GM21367 (cell line): ENCODE measurements around the gene RBMS3.
"Not testable (repeated sequence)": the region's sequence is repeated elsewhere in the genome, so short reads cannot be mapped to it uniquely, and the experiment has no call there.

Source experiments
- ATAC-seq: cut with Tn5 transposase; IDR thresholded peaks from one replicate; pipeline ENCODE4 v1.9.1; 2021; ENCODE audit not compliant: unreplicated experiment

RBMS3 gene

DNA sequence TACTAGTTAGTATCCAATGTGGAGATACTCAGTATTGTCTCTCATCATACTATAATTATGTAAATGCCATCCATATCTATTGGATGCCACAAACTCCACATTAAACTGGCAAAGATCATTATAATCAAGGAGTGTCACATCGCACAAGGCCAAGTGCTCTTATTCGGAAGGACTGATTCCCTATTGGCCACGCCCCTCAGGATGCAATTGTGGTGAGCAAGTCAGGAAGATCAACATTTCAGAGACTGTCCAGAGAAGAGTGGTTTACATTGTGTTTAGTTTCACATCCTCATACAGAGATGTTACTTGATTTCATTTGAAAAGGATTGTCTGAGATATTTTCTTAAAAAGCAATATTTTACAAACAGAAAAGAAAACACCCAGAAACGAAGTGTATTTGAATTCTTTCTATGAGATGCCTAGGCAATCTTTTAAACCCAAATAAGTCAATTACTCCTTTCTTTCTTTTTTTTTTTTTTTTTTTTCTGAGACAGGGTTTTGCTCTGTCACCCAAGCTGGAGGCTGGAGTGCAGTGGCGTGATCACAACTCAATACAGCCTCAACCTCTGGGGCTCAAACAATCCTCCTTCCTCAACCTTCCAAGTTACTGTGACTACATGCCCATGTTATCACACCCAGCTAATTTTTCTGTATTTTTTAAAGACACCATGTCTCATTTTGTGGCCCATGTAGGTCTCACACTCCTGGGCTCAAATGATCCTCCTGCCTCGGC, 369.1 kb downstream of the RBMS3 start:
- peak; percentile 96 for ATAC-seq

DNA sequence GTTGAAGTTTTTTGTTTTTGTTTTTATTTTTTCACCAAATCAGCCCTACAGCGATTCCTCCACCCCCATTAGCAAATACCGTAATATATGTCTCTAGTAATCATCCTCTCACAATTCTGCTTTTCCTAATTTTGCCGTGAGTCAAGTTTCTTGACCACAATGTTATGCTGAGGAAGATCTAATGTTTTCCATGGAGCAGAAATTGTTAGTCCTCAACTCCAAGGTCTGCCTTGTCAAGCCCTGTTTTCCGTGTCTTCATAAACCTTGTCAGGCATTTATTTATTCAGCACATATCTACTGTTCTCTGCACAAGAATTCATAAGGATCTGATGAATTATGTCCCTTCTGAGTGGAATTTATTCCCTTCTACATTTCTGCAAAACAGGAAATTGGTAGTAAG, 372.8 kb downstream of the RBMS3 start:
- ATAC-seq: no peak

DNA sequence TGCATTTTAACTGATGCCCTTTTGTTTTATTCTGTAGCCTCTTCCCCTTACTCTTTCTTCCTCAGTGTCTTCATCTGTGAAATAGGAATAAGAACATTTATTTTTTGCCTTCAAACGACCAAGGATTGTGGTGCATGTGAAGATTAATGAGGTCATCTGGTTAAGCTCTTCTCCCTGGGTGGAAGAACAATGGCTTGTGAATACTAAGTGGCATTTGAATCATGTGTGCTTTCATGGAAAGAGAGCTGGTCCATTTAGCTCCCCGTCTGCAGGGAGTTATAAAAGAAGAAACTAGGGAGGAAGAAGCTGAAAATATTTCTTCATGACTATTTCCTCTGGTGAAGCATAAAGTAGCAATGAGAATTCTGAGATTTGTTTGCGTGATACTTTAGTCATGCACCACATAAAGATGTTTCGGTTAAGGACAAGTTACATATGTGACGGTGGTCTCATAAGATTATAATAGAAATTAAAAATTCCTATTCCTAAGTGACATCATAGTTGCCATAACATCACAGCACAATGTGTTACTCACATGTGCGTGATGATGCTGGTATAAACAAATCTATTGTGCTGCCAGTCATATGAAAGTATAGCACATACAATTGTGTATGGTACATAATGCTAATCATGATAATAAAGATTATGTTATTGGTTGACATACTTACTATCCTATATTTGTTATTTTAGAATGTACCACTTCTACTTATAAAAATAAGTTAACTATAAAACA, 374.3 kb downstream of the RBMS3 start:
- ATAC-seq: no peak

DNA sequence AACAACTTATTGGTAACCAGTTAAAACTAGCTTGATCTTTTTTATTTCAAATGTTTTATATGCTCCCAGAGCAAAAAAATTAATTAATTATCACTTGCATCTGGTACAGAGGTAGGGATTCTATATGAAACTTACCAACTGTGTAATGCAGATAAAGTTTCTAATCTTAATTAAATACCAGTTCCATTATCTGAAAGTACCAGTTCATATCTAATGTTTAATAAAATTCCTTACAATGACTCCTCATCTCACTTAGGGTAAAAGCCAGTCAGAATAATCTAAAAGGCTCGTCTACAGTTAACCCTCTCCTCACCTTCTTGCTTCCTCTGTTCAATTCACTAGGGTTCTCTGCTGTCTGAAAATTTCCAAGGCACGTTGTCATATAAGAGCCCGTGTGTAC, 384.8 kb downstream of the RBMS3 start:
- ATAC-seq: no peak

DNA sequence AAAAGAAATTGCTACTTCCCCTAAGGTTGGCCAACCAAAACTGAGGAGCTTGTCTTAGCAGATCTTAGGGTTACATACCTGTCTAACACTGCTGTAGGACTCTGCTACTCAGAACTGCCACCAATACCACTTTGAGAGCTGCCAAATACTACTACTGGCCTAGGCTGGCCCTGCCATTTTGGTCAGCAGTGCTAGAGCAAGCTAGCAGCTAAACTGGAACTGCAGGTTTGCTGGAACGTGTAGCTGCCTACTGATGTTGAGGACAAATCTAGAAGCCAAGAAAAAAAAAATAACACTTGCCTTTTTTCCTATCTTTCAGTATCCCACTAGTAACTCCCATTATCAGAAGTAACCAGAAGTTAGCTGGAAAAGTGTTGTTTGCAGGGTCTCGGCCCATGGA, 387.4 kb downstream of the RBMS3 start:
- no peak for ATAC-seq

DNA sequence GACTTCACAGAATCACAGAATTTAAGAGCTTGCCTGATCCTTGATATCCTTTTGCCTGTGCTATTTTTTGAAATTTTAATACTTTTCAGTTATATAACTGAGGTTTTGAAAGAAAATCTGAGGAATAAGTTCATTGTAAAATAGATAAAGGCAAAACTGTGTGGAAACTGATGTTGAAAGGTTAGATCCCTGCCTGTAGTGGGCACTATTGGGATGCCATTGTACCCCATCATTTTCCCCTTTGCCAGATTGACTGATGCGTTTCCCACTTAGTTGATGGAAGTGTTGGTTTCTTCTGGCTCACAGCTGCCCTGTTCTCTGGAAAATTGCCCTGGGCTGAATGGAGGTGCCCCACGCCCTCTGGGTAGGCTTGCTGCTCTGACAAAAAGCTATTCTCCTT, 387.9 kb downstream of the RBMS3 start:
- no peak for ATAC-seq

DNA sequence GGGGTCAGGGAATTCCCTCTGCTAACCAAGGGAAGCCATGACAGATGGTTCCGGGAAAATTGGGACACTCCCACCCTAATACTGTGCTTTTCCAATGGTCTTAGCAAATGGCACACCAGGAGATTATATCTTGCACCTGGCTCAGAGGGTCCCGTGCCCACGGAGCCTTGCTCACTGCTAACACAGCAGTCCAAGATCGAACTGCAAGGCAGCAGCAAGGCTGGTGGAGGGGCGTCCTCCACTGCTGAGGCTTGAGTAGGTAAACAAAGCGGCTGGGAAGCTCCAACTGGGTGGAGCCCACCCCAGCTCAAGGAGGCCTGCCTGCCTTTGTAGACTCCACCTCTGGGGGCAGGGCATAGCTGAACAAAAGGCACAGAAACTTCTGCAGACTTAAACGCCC, 389.6 kb downstream of the RBMS3 start:
- not testable (repeated sequence) for ATAC-seq

DNA sequence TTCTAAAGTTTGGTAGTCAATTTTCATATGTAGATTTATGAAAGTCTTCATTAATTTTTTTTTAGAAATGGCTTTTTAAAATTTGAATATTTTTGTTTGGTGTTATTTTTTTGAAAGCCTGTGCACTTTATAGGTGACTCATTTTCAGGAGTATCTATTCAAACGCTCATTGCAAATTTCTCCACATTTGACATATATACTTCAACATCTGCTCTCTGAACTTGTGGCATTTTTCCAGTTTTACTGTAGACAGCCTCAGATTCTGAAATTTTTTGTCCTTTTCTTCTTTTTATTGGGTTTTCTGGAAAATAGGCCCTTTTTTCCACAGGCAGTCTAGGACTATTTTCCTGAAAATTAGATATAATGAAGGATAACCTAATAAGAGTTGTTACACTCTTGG, 396.6 kb downstream of the RBMS3 start:
- ATAC-seq: no peak

DNA sequence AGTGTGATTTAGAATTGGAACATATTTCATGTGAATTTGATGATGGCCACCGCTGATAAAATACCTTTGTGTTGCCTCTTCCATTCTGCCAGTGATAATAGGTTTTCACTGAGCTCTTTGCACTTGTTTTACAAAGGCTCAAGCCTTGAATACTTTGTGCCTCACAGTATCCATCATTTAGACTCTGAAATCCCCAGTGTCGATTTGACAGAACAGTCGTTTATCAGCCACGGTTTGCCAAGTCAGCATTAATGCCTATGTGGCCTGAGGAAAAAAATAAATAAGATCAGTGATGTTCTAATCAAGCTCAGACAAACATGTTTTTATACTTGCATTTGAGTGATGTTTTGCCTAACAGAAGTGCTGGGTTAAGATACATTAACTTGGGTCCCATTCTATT, 399.1 kb downstream of the RBMS3 start:
- ATAC-seq: no peak

DNA sequence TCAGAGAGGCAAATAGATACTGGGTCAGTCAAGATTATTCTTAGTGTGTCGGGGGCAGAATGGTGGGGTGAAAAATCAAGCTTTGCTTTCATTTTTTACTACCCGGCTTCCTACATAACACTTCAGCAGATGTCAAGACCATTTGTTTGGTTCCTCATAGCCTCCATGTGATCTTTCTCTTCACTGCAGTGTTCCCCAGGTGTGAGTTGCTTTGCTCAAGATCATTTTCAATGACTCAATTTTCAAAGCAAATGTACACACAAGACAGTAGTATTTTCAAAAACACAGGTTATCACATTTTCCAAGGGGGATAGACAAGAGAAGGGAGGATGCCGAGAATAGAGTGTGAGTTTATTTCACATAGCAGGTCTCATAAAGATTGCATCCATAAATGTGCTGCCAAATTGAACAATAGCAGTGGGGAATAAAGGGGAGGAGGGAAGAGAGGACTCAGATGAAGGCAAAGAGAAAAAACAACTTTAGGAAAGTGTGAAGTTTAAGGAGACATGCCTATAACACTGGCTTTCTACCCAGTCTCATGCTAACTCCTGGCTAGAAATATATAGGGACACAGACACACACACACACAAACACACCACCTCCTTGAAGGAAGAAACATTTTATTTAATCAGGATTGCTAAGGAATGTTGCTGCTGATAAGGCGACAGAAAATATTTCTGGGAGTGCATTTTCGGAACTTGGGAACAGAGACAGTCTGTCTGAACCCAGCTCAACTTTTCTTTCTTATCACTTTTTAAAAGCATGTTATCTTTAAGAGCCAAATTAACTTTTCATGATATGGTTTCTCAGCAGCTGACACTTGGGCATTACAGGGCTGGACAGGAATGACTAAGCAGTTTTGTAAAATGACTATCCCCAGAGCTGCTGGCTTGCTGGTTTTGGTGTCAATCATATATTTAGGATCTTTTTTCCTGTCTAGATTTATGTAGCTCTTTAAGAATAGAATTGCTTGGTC, 402.4 kb downstream of the RBMS3 start:
- peak; percentile 36 for ATAC-seq

DNA sequence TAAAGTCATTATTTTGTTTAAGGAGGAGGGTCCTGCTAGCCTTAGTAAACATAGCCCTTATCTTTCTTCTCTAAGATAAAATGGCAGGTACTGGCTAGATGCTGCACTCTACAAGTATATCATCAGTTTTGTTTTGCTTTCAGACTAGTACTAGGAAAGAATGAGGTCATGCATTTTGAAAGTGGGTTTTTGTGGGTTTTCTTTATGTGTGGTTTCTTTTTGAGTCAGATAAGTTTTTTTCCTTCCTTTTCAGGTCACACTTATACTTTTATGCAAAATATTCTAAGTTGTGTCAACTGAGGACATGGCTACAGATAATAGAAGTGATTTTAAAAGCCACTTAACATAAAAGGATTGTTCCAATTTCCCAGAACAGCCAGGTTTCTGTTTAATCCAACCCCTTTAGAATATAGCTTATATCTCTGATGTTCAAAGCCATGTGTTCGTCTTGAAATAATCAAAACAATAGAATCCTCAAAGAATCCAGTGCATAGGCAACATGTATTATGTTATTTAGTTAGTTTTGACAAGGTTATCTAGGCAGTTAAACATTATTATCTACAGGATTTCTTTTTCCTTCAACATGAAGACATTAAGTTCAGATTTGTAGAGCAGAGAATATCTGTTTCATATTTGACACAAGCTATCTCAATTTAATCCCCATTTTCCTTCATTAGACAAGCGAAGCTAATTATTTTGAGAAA, 406.2 kb downstream of the RBMS3 start:
- peak; percentile 97 for ATAC-seq

DNA sequence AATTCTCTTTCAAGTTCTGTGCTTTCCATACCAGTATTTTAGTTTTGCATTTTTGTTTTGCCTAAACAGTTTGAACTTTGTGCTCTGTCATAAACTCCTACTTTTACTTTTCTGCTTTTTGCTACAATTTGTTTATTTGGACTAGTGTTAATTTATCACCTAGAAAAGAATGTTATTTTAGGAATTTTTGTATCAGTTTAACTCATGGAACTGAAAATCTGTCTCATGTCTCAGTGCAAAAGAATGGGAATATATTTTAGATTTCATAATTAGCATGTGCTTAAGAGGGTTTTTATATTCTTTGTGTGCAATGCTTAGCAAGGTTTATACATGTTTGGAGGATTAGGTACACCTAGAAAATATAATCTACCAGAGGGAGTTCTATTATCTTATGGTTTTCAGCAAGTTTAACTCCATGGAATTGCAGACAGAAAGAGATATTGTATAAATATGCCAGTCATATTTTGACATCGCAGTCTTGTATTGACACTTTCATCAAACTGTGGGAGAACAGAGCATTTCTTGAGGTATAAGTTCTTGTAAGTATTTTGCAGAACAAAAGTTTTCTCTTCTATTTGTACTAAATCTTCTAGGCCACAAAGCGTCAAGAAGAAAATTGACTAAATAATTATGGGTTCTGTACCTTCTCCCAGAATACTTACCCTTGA, 409.9 kb downstream of the RBMS3 start:
- no peak for ATAC-seq

DNA sequence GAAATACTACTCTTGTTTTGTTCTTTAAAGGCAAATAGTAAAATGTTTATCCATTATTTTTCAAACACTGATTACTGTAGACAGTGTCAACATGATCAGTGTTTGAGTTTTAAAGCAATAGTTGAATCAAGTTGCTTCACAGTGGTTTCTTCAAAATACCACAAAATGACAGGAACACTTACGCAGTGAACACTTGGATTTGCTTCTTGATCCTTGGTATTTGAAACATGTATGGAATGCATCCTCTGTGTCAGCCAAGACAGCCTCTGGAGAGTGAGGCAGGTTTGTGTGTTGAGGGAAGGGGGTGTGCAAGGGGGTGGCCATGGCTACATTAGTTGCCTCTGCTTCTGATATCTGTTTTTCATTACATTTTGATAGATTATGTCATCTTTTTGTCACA, 413.0 kb downstream of the RBMS3 start:
- no peak for ATAC-seq

DNA sequence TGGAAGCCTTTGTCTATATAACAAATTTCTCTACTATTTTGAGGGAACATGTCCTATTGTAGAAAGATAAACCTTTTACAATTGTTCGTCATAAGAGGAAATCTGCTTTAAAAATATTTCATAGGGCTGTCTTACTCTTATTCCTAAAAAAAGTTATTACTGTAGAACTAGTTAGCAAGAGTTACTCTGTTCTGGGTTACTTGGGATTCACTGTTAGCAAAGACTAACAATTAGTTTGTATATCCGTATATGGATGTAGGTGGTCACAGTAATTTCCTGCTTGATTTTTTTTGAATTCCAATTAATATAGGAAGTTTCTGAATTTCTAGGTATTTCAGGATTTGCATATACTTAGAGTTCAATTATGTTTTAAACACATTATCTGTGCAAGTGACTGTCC, 413.5 kb downstream of the RBMS3 start:
- ATAC-seq: no peak

DNA sequence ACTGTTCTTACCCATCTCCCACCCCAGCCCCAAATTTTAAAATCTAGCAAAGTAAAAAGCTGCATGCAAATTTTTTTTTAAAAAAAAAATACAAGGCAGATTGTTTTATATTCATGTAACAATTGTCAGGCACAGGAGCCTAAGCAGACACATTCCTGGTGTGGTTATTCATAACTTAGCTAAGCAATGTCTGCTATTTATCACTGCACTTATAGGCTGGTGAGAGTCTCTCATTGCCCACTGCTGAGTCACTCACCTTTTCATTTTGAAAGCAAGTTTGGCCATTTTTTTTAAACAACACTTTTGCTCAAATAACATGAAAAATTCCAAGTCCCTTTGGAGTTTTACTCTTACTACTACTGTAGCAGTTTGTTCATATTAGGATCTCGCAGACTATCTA, 413.9 kb downstream of the RBMS3 start:
- ATAC-seq: no peak

DNA sequence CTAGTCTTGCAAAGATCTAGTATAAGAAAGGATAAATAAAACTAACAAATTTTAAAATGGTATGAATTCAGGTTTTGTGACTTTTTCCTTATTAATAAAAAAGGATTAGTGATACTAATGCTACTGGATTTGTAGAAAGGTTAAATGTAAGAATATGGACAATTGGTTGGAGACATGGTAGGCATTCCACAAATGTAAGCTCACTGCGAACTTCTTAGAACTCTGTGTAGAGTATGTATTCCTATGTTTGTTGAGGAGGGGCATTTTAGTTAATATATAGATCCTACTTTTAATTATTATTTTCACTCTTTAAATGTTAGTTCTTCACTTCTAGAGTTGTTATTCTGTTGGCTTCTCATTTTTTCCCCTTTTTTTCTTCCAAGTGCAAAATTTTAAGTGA, 414.3 kb downstream of the RBMS3 start:
- ATAC-seq: no peak

DNA sequence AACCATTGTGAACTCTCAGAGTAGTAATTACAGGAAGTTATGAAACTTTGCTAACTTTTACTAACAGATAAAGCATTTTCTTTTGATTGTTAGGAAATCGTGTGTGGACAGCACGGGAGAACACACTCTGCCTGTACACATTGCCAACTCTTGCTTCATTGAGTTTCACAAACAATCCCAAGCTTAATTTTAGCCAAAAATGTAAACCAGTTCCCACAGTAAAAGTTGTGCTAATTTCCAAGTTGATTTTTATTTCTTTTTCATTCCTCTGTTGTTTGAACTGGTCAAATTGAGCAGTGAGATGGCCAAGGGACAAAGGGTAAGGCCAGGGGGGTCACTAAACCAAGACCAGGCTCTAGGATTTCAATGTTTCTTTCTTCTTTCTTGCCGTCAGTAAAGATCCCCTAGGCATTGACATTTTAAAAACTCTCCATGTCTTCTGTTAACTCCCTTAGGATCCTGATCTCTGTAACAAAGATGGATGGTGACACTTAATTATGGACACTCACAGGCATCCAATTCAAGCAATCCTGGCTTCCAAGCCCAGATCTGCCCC, 414.9 kb downstream of the RBMS3 start:
- ATAC-seq: no peak

DNA sequence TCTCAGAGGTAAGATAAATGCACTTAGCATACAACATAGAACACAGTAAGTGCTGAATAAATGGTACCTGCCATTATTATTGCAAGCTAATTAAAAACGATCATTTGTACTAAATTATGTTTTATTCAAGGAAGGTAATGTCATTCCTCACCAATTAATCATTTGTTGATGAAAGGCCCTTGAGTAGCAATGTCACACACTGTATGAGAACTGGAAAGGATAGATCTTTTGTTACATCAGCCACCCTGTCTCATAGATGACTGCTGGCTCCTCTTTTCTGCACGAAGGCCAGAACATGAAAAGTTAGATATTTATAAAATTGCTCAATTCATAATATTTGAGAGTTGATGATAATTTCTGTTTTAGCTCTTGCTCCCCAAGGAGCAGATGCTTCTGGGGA, 415.4 kb downstream of the RBMS3 start:
- ATAC-seq: no peak

DNA sequence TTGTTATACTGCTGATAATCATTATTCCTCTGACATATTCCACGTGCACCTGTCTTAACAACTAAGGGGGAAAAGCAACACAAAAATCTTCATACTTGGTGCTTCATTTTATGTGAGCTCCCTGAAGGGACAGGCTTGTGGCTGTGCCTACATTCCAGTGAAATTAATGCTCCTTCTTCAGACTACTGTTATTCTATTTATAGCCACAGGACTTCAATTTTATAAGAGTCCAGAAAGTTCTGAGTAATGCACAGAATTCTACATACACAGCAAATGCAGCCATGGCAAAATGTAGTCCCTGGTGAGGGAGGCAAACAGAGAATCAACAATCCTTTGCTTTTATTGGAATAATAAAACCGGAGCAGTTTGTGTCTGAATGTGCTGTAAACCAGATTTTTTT, 417.1 kb downstream of the RBMS3 start:
- no peak for ATAC-seq

DNA sequence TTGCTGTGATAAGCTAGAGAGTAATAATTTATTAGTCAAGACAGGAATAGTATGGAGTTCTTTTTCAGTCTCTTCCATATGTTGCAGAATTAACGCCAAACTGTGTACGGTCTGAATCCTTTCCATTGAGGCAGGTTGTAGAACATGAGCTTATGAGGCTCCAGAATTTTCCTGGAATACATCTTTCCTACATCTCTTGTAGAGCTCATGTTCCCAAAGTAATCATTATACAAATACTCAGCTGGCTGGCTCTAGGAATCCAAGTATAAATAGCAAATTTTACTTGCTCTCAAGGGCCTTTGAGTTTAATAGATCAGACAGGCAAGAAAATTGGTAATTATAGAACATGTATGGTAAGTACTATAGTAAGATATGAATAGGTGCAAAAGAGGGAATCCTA, 419.4 kb downstream of the RBMS3 start:
- ATAC-seq: no peak
